RWPE1 (cell line): Measurements from ENCODE around the gene CCDC83.
"Not testable (repeated sequence)": the region's sequence is repeated elsewhere in the genome, so short reads cannot be mapped to it uniquely, and the experiment has no call there.

Source experiments
- CTCF ChIA-PET: fragments of 350-600 bp; sonication (Branson Sonifier 250); formaldehyde crosslinking; extraction: SDS; loops from one replicate; lab custom pipeline; 2021; lab: Yijun Ruan, JAX
- POLR2A ChIA-PET: fragments of 400-600 bp; formaldehyde crosslinking; extraction: SDS; loops from one replicate; lab custom pipeline; 2020; ENCODE audit warnings: antibody characterized with exemption; ENCODE audit not compliant: low non-redundant PET; lab: Yijun Ruan, JAX
- DNase-seq: peaks from one replicate; pipeline ENCODE4 v3.0.0; 2012; ENCODE audit warnings: low spot score
- H3K27ac ChIP-seq: fragments of 450-650 bp; 2 replicates; pipeline ENCODE4 v1.5.1; 2017
- TF ChIP-seq, protein P1 (sequence below): fragments of 450-650 bp; conservative IDR thresholded peaks from 2 replicates; pipeline ENCODE4 v1.5.1; 2017; ENCODE audit warnings: low read depth, mild to moderate bottlenecking

CCDC83 gene

DNA sequence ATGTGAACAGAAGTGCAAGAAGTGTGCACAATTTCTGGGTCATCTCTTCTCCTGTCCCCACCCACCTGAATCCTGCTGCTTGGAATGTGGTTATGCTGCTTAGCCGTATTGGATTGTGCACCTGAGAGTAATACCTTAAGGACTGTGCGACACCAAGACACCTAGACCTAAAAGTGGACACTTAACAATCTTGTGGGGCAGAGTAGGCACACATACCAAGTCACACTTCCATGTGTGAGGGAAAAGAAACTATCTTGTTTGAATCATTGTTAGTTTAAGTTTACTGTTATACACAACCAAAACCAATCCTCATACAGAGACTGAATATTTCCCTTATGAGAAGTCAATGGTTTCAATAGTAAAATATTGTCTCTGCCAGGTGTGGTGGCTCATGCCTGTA, 93.7 kb downstream of the CCDC83 start:
- ChIA-PET CTCF (no interaction called here), POLR2A (no interaction called here)
- TF ChIP-seq, protein P1, sequence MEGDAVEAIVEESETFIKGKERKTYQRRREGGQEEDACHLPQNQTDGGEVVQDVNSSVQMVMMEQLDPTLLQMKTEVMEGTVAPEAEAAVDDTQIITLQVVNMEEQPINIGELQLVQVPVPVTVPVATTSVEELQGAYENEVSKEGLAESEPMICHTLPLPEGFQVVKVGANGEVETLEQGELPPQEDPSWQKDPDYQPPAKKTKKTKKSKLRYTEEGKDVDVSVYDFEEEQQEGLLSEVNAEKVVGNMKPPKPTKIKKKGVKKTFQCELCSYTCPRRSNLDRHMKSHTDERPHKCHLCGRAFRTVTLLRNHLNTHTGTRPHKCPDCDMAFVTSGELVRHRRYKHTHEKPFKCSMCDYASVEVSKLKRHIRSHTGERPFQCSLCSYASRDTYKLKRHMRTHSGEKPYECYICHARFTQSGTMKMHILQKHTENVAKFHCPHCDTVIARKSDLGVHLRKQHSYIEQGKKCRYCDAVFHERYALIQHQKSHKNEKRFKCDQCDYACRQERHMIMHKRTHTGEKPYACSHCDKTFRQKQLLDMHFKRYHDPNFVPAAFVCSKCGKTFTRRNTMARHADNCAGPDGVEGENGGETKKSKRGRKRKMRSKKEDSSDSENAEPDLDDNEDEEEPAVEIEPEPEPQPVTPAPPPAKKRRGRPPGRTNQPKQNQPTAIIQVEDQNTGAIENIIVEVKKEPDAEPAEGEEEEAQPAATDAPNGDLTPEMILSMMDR: no peak
- peak; percentile 22 for DNase-seq
- H3K27ac ChIP-seq: no peak overlapping the region

DNA sequence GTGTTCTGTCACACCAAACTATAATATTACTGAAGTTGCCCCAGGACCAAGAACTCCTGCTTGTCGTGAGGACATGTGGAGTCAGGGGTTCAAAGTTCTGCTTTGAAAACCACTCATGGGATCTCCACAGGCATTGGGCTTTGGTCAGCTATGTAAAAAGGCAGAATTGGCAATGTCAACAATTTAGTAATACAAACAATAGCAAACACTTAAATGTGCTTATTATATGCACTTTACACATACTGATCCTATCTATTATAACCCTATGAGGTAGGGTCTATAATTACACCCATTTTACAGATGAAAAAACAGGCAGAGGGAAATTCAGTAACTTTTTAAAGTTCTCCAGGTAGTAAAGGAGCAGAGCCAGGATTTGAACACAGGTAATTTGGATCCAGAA, 94.6 kb downstream of the CCDC83 start:
- no peak overlapping the region for H3K27ac ChIP-seq
- CTCF ChIA-PET: no interaction called here
- no peak for DNase-seq
- TF ChIP-seq, protein P1: no peak
- POLR2A ChIA-PET: no interaction called here

DNA sequence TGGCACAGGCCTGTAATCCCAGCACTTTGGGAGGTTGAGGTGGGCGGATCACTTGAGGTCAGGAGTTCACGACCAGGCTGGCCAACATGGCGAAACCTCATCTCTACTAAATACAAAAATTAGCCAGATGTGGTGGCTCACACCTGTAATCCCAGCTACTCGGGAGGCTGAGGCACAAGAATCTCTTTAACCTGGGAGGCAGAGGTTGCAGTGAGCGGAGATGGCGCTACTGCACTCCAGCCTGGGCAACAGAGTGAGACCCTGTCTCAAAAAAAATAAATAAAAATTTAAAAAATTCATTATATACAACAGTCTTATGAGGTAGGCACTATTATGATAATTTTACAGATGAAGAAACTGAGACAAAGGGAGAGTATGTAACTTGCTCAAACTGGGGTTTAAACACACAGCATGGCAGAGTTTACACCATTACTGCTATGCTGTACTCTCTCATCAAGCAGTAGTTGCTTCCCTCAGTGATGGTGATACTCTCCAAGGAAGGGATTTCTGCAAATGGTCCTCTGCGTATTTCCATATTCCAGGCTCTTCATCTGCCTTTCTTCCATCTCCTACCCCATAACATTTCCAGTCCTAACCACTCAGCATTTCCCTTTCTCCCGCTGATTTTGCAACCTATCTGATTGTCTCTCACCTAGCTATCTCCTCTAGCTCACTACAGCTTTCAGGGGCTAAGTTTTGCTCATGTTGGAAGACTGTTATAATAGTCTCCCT, 95.3 kb downstream of the CCDC83 start:
- POLR2A ChIA-PET: no interaction called here
- DNase-seq: no peak
- CTCF ChIA-PET: interaction anchor here (0.7 kb wide), 1 partner anchor 11 kb away, joined by 5 read pairs; no protein-coding TSS in a partner anchor
- TF ChIP-seq, protein P1: no peak
- no peak overlapping the region for H3K27ac ChIP-seq

DNA sequence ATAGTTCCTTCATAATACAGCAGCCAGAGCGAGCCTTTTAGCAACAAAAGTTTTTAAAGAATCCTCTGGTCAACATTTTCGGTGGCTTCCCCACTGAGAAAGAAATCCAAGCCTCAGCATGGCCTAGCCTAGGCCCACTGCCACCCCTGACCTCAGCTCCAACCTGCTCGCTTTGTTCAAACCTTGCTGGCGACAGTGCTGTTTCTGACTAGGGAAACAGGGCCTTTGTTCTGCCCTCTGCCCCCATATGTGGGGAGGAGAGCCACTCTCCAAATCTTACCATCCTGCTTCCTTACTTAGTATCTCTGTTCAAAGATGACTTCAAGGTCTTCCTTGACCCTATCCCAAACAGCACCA, 95.8 kb downstream of the CCDC83 start:
- TF ChIP-seq, protein P1: no peak
- POLR2A ChIA-PET: no interaction called here
- no peak for DNase-seq
- H3K27ac ChIP-seq: no peak overlapping the region
- CTCF ChIA-PET: interaction anchor here (0.7 kb wide), 1 partner anchor 10 kb away, joined by 5 read pairs; no protein-coding TSS in a partner anchor

DNA sequence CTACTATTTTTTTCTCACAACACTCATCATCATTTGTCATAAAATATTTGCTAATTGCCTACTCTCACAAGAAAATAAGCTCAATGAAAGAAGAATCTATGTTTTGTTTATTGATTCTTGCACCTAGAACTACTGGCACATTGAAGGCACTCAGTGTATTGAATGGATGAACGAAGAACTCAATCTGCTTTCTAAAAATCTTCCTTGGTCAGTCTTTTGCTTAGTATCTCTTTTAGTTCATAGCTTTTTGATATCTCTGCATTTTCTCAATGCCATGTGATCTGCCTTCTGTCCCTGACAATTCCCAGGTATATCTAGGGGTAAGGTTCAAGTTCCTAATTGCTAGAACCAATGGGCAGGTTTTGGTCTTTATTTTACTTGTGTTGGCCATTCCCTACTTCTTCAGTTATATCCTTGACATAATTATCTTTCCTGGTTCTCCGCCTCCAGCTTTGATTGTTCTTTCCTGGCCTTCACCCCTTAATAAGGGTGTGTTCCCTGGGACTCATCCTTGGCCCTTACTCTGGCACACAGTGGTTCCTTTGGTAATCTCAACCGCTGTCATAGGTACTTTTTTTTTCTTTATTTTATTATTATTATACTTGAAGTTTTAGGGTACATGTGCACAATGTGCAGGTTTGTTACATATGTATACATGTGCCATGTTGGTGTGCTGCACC, 96.4 kb downstream of the CCDC83 start:
- POLR2A ChIA-PET: no interaction called here
- TF ChIP-seq, protein P1: no peak
- H3K27ac ChIP-seq: no peak overlapping the region
- no peak for DNase-seq
- CTCF ChIA-PET: interaction anchor here (0.6 kb wide), 1 partner anchor 1146 kb away, joined by 3 read pairs; no protein-coding TSS in a partner anchor

DNA sequence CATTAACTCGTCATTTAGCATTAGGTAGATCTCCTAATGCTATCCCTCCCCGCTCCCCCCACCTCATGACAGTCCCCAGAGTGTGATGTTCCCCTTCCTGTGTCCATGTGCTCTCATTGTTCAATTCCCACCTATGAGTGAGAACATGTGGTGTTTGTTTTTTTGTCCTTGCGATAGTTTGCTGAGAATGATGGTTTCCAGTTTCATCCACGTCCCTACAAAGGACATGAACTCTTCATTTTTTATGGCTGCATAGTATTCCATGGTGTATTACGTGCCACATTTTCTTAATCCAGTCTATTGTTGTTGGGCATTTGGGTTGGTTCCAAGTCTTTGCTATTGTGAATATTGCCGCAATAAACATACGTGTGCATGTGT, 96.9 kb downstream of the CCDC83 start:
- H3K27ac ChIP-seq, DNase-seq, POLR2A ChIA-PET: not testable (repeated sequence)
- CTCF ChIA-PET: interaction anchor here (0.6 kb wide), 1 partner anchor 1146 kb away, joined by 3 read pairs; no protein-coding TSS in a partner anchor
